ENCODE data around the gene TMEM132E. TPM values are rescaled to one million over a fixed set of nuclear protein-coding genes. Genes with fewer than 3 reads are reported as not detected.

The TMEM132E gene
- polyA plus RNA-seq, 2 of the 4 experiments (the other 2 are of a cell fraction): not detected

GRCh38 chr17:34673995-34674890, 94.9 kb downstream of the TMEM132E start:
- no peak for TF ChIP-seq NFE2L2 (conservative IDR thresholded peaks at IDR 0.05; ENCODE audit: low read length)
- no peak for TF ChIP-seq NR3C1 (IDR thresholded peaks at IDR 0.05)
- no peak for TF ChIP-seq TFCP2L1 (CRISPR knock-in tag; IDR thresholded peaks at IDR 0.05)
- TF ChIP-seq BCL3 (IDR thresholded peaks at IDR 0.05): no peak
- TF ChIP-seq JUNB (IDR thresholded peaks at IDR 0.05): no peak
- no peak for TF ChIP-seq ZC3H11A (IDR thresholded peaks at IDR 0.05)
- TF ChIP-seq HOXB5 (CRISPR knock-in tag; IDR thresholded peaks at IDR 0.05): no peak
- TF ChIP-seq FOSL2 (IDR thresholded peaks at IDR 0.05): no peak
- TF ChIP-seq FOSL2 (CRISPR knock-in tag; IDR thresholded peaks at IDR 0.05): no peak
- DNase-seq (ENCODE audit: low read depth in 1 of 2, low spot score in 1 of 2) (no peak), FAIRE-seq (no peak), ATAC-seq (no peak)
- Histone ChIP-seq H3K4me3 (no peak overlapping the region), H3K4me2 (no peak overlapping the region), H3K4me1 (no peaks in the 10 kb centered on the region), H3K27ac (no peak overlapping the region), H3K9me3 (no peaks in the 10 kb centered on the region)
- WGBS (ENCODE audit: missing lambda C conversion rate): 23% methylated on average over 7 of the region's 7 CpGs
- ChIA-PET POLR2A (interaction anchor here (0.7 kb wide), 1 partner anchor 509 kb away, joined by 3 read pairs; no protein-coding TSS in a partner anchor), CTCF (interaction anchor here (0.9 kb wide), 1 partner anchor 66 kb away, joined by 3 read pairs; no protein-coding TSS in a partner anchor)

- TF ChIP-seq HOXA7 (CRISPR knock-in tag; IDR thresholded peaks at IDR 0.05): no peak
- TF ChIP-seq EHF (CRISPR knock-in tag; IDR thresholded peaks at IDR 0.05): no peak
- TF ChIP-seq CBX2 (IDR thresholded peaks at IDR 0.05; ENCODE audit: borderline replicate concordance, low read depth): no peak
- no peak for TF ChIP-seq NPAS2 (CRISPR knock-in tag; IDR thresholded peaks at IDR 0.05; ENCODE audit: borderline replicate concordance)
- no peak for TF ChIP-seq ZFP36 (IDR thresholded peaks at IDR 0.05; ENCODE audit: borderline replicate concordance, partially characterized antibody)
- TF ChIP-seq RARB (CRISPR knock-in tag; IDR thresholded peaks at IDR 0.05): no peak
- no peak for TF ChIP-seq ZNF302 (CRISPR knock-in tag; IDR thresholded peaks at IDR 0.05)
- TF ChIP-seq POLR2AphosphoS2 (conservative IDR thresholded peaks at IDR 0.05; ENCODE audit: low read length): no peak
- TF ChIP-seq, protein P1, sequence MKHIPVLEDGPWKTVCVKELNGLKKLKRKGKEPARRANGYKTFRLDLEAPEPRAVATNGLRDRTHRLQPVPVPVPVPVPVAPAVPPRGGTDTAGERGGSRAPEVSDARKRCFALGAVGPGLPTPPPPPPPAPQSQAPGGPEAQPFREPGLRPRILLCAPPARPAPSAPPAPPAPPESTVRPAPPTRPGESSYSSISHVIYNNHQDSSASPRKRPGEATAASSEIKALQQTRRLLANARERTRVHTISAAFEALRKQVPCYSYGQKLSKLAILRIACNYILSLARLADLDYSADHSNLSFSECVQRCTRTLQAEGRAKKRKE (CRISPR knock-in tag; IDR thresholded peaks at IDR 0.05; ENCODE audit: low read depth): no peak
- no peak overlapping the region for H3K27ac ChIP-seq
- ATAC-seq (no peak), FAIRE-seq (no peak), DNase-seq (ENCODE audit: low read depth in 1 of 2, low spot score in 1 of 2) (no peak)
- POLR2A ChIA-PET: no interaction called here
- no peaks in the 10 kb centered on the region for H3K4me1 ChIP-seq
- H3K9me3 ChIP-seq: no peaks in the 10 kb centered on the region
- H3K4me3 ChIP-seq: no peak overlapping the region
- no peak overlapping the region for H3K4me2 ChIP-seq
- CTCF ChIA-PET: interaction anchor here (0.9 to 2.2 kb wide), 2 partner anchors 37 to 67 kb away, joined by 3 to 5 read pairs; no protein-coding TSS in a partner anchor
Observed at GRCh38 chr17:34675143-34675542, 95.8 kb downstream of the TMEM132E start.

DNA sequence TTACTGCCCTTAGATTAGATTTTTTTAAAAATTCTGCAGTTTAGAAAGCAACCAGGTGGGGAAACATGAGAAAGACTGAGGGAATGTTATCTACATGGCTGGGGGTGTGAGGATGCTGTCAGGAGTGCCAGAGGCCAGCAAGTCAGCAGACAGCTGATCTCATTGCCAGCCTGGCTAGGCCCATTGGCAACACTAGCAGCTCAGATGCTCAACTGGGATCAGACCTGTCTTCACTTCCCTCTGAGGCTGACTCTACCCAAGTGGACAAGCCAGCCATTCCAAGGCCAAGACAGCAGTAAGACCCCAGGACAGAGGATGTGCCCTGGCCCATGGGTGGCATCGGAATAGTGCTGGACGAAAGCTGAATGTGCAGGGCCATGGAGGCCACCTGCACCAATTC, 96.2 kb downstream of the TMEM132E start:
- Histone ChIP-seq H3K9me3 (no peaks in the 10 kb centered on the region), H3K27ac (no peak overlapping the region), H3K4me1 (no peaks in the 10 kb centered on the region), H3K4me2 (no peak overlapping the region), H3K4me3 (no peak overlapping the region)
- ChIA-PET CTCF (interaction anchor here (1.0 to 2.2 kb wide), 2 partner anchors 37 to 256 kb away, joined by 3 to 5 read pairs; no protein-coding TSS in a partner anchor), POLR2A (no interaction called here)
- TF ChIP-seq KDM5A (IDR thresholded peaks at IDR 0.05): no peak
- no peak for TF ChIP-seq PHF8 (IDR thresholded peaks at IDR 0.05; ENCODE audit: borderline replicate concordance, low read depth)
- TF ChIP-seq MYC (IDR thresholded peaks at IDR 0.05; ENCODE audit: borderline replicate concordance, low read length): no peak
- no peak for TF ChIP-seq NPAS2 (CRISPR knock-in tag; IDR thresholded peaks at IDR 0.05; ENCODE audit: borderline replicate concordance)
- no peak for TF ChIP-seq SREBF2 (IDR thresholded peaks at IDR 0.05)
- TF ChIP-seq TFCP2L1 (CRISPR knock-in tag; IDR thresholded peaks at IDR 0.05): no peak
- DNase-seq (ENCODE audit: low read depth in 1 of 2, low spot score in 1 of 2): no peak
- WGBS (ENCODE audit: missing lambda C conversion rate): 36% methylated on average over 2 of the region's 2 CpGs
- no peak for ATAC-seq
- no peak for FAIRE-seq
